ENCODE data around the gene TBX1. TPM values are rescaled to one million over a fixed set of nuclear protein-coding genes. Genes with fewer than 3 reads are reported as not detected.

Gene TBX1
- total RNA-seq, 1 donor from 2014 or later = not detected

DNA sequence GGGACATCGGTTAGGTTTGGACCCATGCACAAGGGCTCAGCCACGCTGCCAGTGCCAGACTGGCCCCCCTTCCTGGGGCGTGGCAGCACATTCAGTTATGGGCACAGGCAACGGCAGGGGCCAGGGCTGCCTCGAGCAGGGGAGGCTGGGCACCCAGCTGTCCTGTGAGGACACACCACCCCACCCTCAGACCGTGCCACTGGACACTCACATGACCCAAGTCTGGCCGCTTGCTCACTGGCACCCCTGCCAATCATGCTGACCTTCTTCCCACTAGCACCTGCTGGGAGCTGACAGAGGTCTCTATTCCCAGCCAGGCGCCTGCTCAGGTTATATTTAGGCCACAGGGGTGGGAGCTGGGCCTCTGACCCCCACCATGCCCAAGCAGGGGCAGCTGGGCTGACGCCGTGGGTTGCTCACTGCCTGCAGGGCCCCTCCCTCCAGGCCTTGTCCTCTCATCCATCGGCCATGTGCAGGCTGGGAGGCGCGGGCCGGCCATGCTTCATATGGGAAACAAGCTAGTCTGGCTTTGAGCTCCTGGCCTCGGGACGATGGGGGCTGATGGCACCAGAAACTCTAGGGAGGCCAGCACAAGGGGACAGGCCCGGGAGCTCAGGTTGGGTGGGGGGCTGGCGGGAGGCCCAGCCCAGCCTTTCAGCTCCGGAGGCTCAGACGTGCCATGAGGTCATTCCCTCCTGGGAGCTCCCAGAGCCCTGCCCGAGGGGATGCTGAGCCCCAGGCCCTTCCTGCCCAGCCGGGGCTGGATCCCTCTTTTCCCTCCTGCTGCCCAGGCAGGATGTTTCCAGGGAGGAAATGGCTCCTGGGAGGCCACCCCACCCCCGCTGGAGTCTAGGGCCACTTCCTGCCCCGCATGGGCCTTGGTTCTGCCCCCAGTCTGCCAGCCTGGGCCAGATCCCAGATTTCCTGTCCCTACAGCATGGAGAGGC lies 15.2 kb upstream of the TBX1 start:
- TF ChIP-seq, protein P1, sequence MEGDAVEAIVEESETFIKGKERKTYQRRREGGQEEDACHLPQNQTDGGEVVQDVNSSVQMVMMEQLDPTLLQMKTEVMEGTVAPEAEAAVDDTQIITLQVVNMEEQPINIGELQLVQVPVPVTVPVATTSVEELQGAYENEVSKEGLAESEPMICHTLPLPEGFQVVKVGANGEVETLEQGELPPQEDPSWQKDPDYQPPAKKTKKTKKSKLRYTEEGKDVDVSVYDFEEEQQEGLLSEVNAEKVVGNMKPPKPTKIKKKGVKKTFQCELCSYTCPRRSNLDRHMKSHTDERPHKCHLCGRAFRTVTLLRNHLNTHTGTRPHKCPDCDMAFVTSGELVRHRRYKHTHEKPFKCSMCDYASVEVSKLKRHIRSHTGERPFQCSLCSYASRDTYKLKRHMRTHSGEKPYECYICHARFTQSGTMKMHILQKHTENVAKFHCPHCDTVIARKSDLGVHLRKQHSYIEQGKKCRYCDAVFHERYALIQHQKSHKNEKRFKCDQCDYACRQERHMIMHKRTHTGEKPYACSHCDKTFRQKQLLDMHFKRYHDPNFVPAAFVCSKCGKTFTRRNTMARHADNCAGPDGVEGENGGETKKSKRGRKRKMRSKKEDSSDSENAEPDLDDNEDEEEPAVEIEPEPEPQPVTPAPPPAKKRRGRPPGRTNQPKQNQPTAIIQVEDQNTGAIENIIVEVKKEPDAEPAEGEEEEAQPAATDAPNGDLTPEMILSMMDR (IDR thresholded peaks at IDR 0.05) = no peak
- intact Hi-C loops (cut with DNase I) = no loop called here
- Histone ChIP-seq H3K9me3 (no peaks in the 10 kb centered on the region), H3K4me1 (no peaks in the 10 kb centered on the region), H3K27ac (no peak overlapping the region), H3K36me3 (no peaks in the 10 kb centered on the region), H3K4me3 (no peak overlapping the region), H3K27me3 (no peaks in the 10 kb centered on the region)
- no peak for DNase-seq (ENCODE audit: low spot score in 2 of 2)

DNA sequence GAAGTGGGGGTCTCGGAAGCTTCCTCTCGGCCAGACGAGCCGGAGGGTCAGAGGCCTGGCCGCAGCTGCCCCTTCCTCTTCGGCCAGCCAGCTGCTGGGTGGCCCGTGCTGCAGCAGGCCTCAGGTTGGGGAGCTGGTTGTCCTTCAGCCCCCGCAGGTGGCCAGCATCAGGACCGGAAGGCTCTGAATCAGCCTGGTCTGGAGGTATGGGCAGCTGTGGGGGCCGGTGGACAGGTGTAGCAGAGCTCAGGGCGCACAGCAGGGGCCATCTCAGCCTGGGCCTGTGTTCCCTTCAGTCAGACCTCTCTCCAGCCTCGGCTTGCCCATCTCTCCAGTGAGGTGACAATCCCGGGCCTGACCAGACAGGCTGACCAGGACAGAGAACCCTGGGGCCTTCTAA lies 13.9 kb upstream of the TBX1 start:
- Histone ChIP-seq H3K36me3 (no peaks in the 10 kb centered on the region), H3K4me1 (no peaks in the 10 kb centered on the region), H3K4me3 (no peak overlapping the region), H3K27ac (no peak overlapping the region), H3K27me3 (no peaks in the 10 kb centered on the region), H3K9me3 (no peaks in the 10 kb centered on the region)
- intact Hi-C loops (cut with DNase I) = no loop called here
- TF ChIP-seq, protein P1 (IDR thresholded peaks at IDR 0.05) = no peak
- no peak for DNase-seq (ENCODE audit: low spot score in 2 of 2)

DNA sequence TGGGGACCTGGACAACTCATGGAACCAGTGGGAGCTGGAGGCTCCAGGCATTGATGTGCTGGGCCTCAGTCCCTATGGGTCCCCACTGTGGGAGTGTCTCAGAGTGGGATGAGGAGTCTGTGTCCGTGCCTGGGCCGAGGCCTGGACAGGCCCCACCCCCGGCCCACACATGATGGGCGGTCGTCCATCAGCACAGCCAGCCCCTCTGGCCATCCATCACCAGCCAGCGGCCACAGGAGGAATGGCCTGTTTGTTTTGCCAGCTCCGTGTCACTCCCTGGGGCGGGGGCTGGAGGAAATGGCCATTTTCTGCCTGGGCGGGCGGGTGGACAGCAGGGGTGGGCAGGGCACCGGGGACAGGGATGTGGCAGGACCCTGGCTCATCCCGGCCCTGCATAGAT lies 13.0 kb upstream of the TBX1 start:
- no peak overlapping the region for H3K4me3 ChIP-seq
- TF ChIP-seq, protein P1 (IDR thresholded peaks at IDR 0.05) = no peak
- intact Hi-C loops (cut with DNase I) = no loop called here
- no peak overlapping the region for H3K27ac ChIP-seq
- H3K9me3 ChIP-seq = no peaks in the 10 kb centered on the region
- no peaks in the 10 kb centered on the region for H3K4me1 ChIP-seq
- DNase-seq (ENCODE audit: low spot score in 2 of 2) = no peak
- no peaks in the 10 kb centered on the region for H3K36me3 ChIP-seq
- no peaks in the 10 kb centered on the region for H3K27me3 ChIP-seq

DNA sequence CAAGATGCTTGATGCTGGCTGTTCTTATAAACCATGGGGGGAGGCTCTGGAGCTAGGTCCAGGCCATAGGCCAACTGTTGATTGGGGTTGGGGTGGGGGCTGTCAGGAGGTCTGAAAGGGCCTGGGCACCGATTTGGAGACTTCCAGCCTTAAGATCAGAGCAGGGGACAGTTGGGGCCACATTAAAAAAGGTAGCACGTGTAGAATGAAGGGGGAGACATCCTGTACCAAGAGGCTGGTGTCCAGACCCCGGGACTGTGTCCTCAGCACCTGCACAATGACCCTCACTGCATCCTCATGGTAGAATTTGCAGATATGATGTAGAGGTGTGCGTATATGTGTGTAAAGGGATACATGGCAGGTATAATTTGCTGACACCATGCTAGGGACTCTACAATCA lies 12.4 kb upstream of the TBX1 start:
- TF ChIP-seq, protein P1 (IDR thresholded peaks at IDR 0.05) = no peak
- no peak for DNase-seq (ENCODE audit: low spot score in 2 of 2)
- no peaks in the 10 kb centered on the region for H3K4me1 ChIP-seq
- no peaks in the 10 kb centered on the region for H3K36me3 ChIP-seq
- intact Hi-C loops (cut with DNase I) = no loop called here
- H3K9me3 ChIP-seq = no peaks in the 10 kb centered on the region
- no peak overlapping the region for H3K4me3 ChIP-seq
- H3K27ac ChIP-seq = no peak overlapping the region
- no peaks in the 10 kb centered on the region for H3K27me3 ChIP-seq

DNA sequence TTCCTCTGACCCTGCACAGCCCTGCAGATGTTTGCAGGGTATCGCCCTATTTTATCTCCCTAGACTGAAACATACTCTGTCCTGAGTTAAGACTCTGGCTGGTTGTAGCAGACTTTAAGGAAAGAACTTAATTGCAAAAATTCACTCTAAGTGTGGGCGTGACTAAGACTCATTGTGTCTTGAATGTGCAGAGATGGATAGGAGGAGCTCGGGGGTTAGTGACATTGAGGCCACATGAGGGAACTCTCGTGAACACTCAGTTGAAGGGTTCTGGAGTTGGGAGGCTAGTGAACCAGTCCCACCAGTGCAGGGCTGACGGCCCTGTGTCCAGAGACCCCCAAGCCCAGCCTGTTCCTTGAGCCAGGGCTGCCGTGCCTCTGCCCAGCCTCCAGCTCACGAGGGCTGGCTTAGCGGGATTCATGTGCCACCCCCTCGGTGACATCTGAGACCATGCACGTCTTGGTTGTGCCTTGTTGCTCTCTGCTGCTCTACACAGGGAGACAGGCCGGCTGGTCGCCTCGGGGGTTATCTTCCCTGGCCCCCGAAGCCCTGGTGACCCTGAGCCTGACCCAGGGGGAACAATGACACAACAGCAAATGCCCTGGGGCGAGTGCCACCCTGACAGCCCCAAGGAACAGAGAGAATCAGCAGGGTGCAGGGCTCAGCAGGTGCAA lies 11.4 kb upstream of the TBX1 start:
- Histone ChIP-seq H3K27ac (no peak overlapping the region), H3K9me3 (no peaks in the 10 kb centered on the region), H3K36me3 (no peaks in the 10 kb centered on the region), H3K4me3 (no peak overlapping the region), H3K4me1 (no peaks in the 10 kb centered on the region), H3K27me3 (no peaks in the 10 kb centered on the region)
- intact Hi-C loops (cut with DNase I) = no loop called here
- no peak for DNase-seq (ENCODE audit: low spot score in 2 of 2)
- TF ChIP-seq, protein P1 (IDR thresholded peaks at IDR 0.05) = no peak
